Upper lobe of left lung (tissue), 6 donors: ENCODE results near the gene PACS2. TPM values are rescaled to one million over a fixed set of nuclear protein-coding genes. Genes with fewer than 3 reads are reported as not detected.

Experiments
- ATAC-seq, 2 donors: fragments of 200-7000 bp; cut with Tn5 transposase; one replicate each; pipeline ENCODE4 v1.9.1; 2022; ENCODE audit warnings: mild to moderate bottlenecking in 2 of 2, moderate library complexity in 2 of 2; ENCODE audit not compliant: low FRiP score in 2 of 2
- DNase-seq, 2 donors: peaks; one replicate each; pipeline ENCODE4 v3.0.0-alpha.2; 2019 to 2020
- H3K27ac ChIP-seq, 4 donors: fragments of 200-600 bp; sonication (generic); one replicate each; pipeline ENCODE4 v1.5.1; 2016 to 2019
- H3K27me3 ChIP-seq, 4 donors: fragments of 200-600 bp; sonication (generic); one replicate each; pipeline ENCODE4 v1.5.1; 2017 to 2019
- H3K36me3 ChIP-seq, 4 donors: fragments of 200-600 bp; sonication (generic); one replicate each; pipeline ENCODE4 v1.5.1; 2016 to 2019
- H3K4me1 ChIP-seq, 4 donors: fragments of 200-600 bp; sonication (generic); one replicate each; pipeline ENCODE4 v1.5.1; 2018 to 2019
- H3K4me3 ChIP-seq, 4 donors: fragments of 200-600 bp; sonication (generic); one replicate each; pipeline ENCODE4 v1.5.1; 2017 to 2019; ENCODE audit warnings: mild to moderate bottlenecking in 2 of 4, moderate library complexity in 1 of 4
- H3K9me3 ChIP-seq, 4 donors: fragments of 200-600 bp; sonication (generic); one replicate each; pipeline ENCODE4 v1.5.1; 2018 to 2019
- CTCF ChIP-seq, 6 experiments: fragments of 450-650 bp in 4 of 6; fragments of 200-600 bp in 2 of 6; sonication (generic) in 2 of 6; IDR thresholded peaks; one replicate each; pipeline ENCODE4 v1.5.1; 2016 to 2019; ENCODE audit warnings: antibody characterized with exemption in 6 of 6
- EP300 ChIP-seq, 4 donors: sonication (generic); formaldehyde crosslinking; IDR thresholded peaks; one replicate each; pipeline ENCODE4 v1.5.1; 2017; ENCODE audit warnings: antibody characterized with exemption in 4 of 4, control low read depth in 2 of 4
- POLR2A ChIP-seq, 4 donors: fragments of 450-650 bp; IDR thresholded peaks; one replicate each; pipeline ENCODE4 v1.5.1; 2016 to 2017; ENCODE audit warnings: antibody characterized with exemption in 4 of 4, mild to moderate bottlenecking in 2 of 4
- POLR2AphosphoS5 ChIP-seq, 2 donors: sonication (generic); formaldehyde crosslinking; IDR thresholded peaks; one replicate each; pipeline ENCODE4 v1.5.1; 2017; ENCODE audit warnings: antibody characterized with exemption in 2 of 2
- WGBS, 2 donors: methylation state at CpG; one replicate each; pipeline ENCODE4 v1.1.5; 2017 to 2018; 5-methylcytosine and 5-hydroxymethylcytosine counted together
- total RNA-seq, 6 donors: library from RNA; depleted of rRNA in 4 of 6; stranded (reverse); fragments of >200 nt in 4 of 6; gene quantifications; one replicate each; pipeline versions ENCODE4 v1.1.0 to v1.2.1, GENCODE V29; 2016 to 2021
- donor health status: DM: no; HTN: no; CAD: no; lungs with moderate emphysema.
- donor health status: DM: no; HTN: yes; CAD: no; lungs with severe emphysema.

PACS2 gene
- total RNA-seq, 6 donors from 2014 or later, result 53.4 to 204 (median 86.5) TPM

DNA sequence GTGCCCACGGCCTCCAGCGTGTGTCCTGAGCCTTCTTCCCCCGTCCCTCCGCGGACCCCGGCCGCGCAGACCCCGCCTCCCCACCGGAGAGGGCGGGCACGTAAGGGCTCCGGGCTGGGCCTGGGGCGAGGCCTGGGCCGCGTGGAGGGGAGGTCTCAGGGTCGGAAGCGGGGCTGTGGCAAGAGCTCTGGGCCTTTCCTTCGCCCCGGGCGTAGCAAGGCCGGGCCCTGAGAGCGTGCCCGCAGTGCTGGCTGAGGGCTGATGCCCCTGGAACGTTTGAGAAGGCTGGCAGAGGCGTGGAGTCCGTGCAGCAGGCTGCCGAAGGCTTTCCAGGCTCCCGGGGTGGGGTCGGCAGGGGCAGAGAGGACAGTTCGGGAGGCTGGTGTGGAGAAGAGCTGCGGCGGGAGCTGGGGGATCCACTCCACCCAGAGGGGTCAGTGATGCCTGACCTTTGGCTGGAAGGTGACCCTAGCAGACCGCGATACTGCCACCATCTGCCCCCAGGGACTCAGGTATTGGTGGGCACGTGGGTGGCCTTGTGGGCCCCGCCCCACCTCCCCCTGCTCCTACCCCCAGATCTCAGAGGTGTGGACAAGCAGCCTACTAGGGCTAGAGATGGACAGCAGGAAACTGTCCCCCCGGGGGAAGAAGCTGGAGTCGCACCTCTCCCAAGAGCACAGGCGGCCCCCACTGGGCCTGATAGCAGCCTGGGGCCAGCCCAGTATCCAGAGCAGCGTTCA, 84.3 kb downstream of the PACS2 start:
- no peak for DNase-seq
- Histone ChIP-seq H3K9me3 (no peaks in the 10 kb centered on the region), H3K27me3 (no peaks in the 10 kb centered on the region), H3K27ac (peak overlapping the region; percentile 85 to 93 (median 92)), H3K4me3 (peak overlapping the region; percentile 89 to 95 (median 94)), H3K36me3 (peaks cover 0 to 18% (median 2%) of the 10 kb centered on the region in 4 donors), H3K4me1 (peaks cover 16 to 22% (median 17%) of the 10 kb centered on the region in 4 donors)
- WGBS, 2 donors, result 35 to 51% methylated on average over 15 to 28 of the region's 41 CpGs
- no peak for TF ChIP-seq POLR2AphosphoS5 (IDR thresholded peaks at IDR 0.05)
- no peak for TF ChIP-seq EP300 (IDR thresholded peaks at IDR 0.05)
- TF ChIP-seq CTCF (IDR thresholded peaks at IDR 0.05), result no peak
- TF ChIP-seq POLR2A (IDR thresholded peaks at IDR 0.05), result no peak
- ATAC-seq, result peak; percentile 34 to 70

DNA sequence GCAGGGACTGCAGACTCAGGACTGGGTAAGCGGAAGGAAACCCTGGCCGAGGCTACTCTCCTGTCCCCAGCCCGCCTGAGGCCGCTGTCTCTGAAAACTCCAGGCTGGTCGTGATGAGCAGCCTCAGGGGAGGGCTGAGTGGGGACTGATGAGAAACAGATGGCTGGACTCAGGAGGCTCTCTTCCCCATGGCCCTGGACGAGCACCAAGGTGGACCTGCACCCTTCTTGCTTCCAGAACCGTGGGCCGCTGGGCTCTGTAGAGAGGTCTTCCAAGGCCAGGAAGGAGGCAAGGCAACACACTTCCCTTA, 84.9 kb downstream of the PACS2 start:
- TF ChIP-seq POLR2A (IDR thresholded peaks at IDR 0.05) (no peak), EP300 (IDR thresholded peaks at IDR 0.05) (no peak), POLR2AphosphoS5 (IDR thresholded peaks at IDR 0.05) (no peak), CTCF (IDR thresholded peaks at IDR 0.05) (no peak)
- peak overlapping the region in 3 of 4 donors; percentile 93 to 95 (median 94) for H3K4me3 ChIP-seq
- 80 to 90% methylated on average over 3 to 5 of the region's 8 CpGs for WGBS, 2 donors
- H3K27me3 ChIP-seq, result no peaks in the 10 kb centered on the region
- H3K27ac ChIP-seq, result peak overlapping the region in 1 of 4 donors; percentile 91
- DNase-seq (no peak), ATAC-seq (no peak)
- H3K9me3 ChIP-seq, result no peaks in the 10 kb centered on the region
- peaks cover 16 to 22% (median 17%) of the 10 kb centered on the region in 4 donors for H3K4me1 ChIP-seq
- H3K36me3 ChIP-seq, result peaks cover 0 to 17% (median 2%) of the 10 kb centered on the region in 4 donors

GRCh38 chr14:105400016-105400415, 85.5 kb downstream of the PACS2 start:
- Histone ChIP-seq H3K27ac (no peak overlapping the region), H3K9me3 (no peaks in the 10 kb centered on the region), H3K36me3 (peaks cover 0 to 12% (median 2%) of the 10 kb centered on the region in 4 donors), H3K4me1 (peaks cover 16 to 22% (median 17%) of the 10 kb centered on the region in 4 donors), H3K27me3 (no peaks in the 10 kb centered on the region), H3K4me3 (peak overlapping the region in 1 of 4 donors; percentile 95)
- 98 to 100% methylated on average over 3 to 9 of the region's 9 CpGs for WGBS, 2 donors
- TF ChIP-seq EP300 (IDR thresholded peaks at IDR 0.05) (no peak), POLR2A (IDR thresholded peaks at IDR 0.05) (no peak), POLR2AphosphoS5 (IDR thresholded peaks at IDR 0.05) (no peak), CTCF (IDR thresholded peaks at IDR 0.05) (no peak)
- no peak for ATAC-seq
- no peak for DNase-seq

GRCh38 chr14:105401699-105402098, 87.2 kb downstream of the PACS2 start:
- DNase-seq (no peak), ATAC-seq (no peak)
- Histone ChIP-seq H3K4me3 (no peak overlapping the region), H3K27me3 (no peaks in the 10 kb centered on the region), H3K4me1 (peaks cover 16 to 22% (median 17%) of the 10 kb centered on the region in 4 donors), H3K36me3 (peaks cover 0 to 9% (median 2%) of the 10 kb centered on the region in 4 donors), H3K27ac (no peak overlapping the region), H3K9me3 (no peaks in the 10 kb centered on the region)
- TF ChIP-seq EP300 (IDR thresholded peaks at IDR 0.05), result no peak
- no peak for TF ChIP-seq CTCF (IDR thresholded peaks at IDR 0.05)
- no peak for TF ChIP-seq POLR2A (IDR thresholded peaks at IDR 0.05)
- no peak for TF ChIP-seq POLR2AphosphoS5 (IDR thresholded peaks at IDR 0.05)
- WGBS, 2 donors, result 96 to 99% methylated on average over 9 of the region's 9 CpGs

DNA sequence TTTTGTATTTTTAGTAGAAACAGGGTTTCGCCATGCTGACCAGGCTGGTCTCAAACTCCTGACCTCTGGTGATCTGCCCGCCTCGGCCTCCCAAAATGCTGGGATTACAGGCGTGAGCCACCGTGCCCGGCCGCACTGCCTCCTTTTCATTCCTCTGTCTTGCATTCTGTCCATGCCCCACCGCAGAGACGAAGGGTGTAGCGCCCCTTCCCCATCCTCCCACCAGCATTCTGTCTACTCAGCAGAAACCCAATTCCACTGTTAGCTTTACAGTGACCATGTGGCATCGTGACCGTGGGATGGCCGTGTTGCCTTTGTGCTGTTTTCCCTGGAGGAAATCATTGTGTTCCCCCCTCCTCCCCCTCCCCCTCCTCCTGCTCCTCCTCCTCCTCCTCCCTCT, 94.0 kb downstream of the PACS2 start:
- H3K9me3 ChIP-seq, result no peaks in the 10 kb centered on the region
- DNase-seq, result no peak
- H3K4me1 ChIP-seq, result peaks cover 11 to 15% (median 12%) of the 10 kb centered on the region in 4 donors
- 85 to 94% methylated on average over 13 of the region's 13 CpGs for WGBS, 2 donors
- no peak overlapping the region for H3K4me3 ChIP-seq
- peaks cover 0 to 12% (median 7%) of the 10 kb centered on the region in 4 donors for H3K27me3 ChIP-seq
- TF ChIP-seq POLR2AphosphoS5 (IDR thresholded peaks at IDR 0.05) (no peak), CTCF (IDR thresholded peaks at IDR 0.05) (no peak), EP300 (IDR thresholded peaks at IDR 0.05) (no peak), POLR2A (IDR thresholded peaks at IDR 0.05) (no peak)
- ATAC-seq, result no peak
- H3K27ac ChIP-seq, result no peak overlapping the region
- no peaks in the 10 kb centered on the region for H3K36me3 ChIP-seq
